ENCODE results near the gene TMCC3. TPM values are rescaled to one million over a fixed set of nuclear protein-coding genes. Genes with fewer than 3 reads are reported as not detected.

The TMCC3 gene
- total and polyA plus RNA-seq, 2 of the 13 experiments (the other 11 are each of a cell fraction or from before 2014, with no cell fraction given): not detected

- H2AFZ ChIP-seq (ENCODE audit: low read length): no peak overlapping the region
- FAIRE-seq: no peak
- no peaks in the 10 kb centered on the region for H3K9me3 ChIP-seq (ENCODE audit: low read length)
- H3K79me2 ChIP-seq (ENCODE audit: insufficient read depth, low read length): no peaks in the 10 kb centered on the region
- no peak for DNase-seq (ENCODE audit: low spot score)
- no peak overlapping the region for H3K4me2 ChIP-seq (ENCODE audit: low read depth, low read length)
- intact Hi-C loops (cut with micrococcal nuclease; ENCODE audit: unreplicated experiment): loop anchor here (5.0 kb wide), 1 partner anchor 48 kb away; no protein-coding TSS in a partner anchor
- no peaks in the 10 kb centered on the region for H4K20me1 ChIP-seq (ENCODE audit: insufficient read depth, low read length)
- H3K36me3 ChIP-seq (replicated peaks in 1 of 2; ENCODE audit: control insufficient read depth in 1 of 2, insufficient read depth in 2 of 2, low read length in 2 of 2): no peaks in the 10 kb centered on the region
- H3K27me3 ChIP-seq (ENCODE audit: control insufficient read depth in 1 of 2, insufficient read depth in 2 of 2, low read length in 2 of 2): peaks cover 0 to 4% of the 10 kb centered on the region in 2 experiments; a peak in 3 of 5 replicates
- ChIA-PET POLR2A (no interaction called here), CTCF (ENCODE audit: low intra/inter-chr PET ratio, low total read pairs) (no interaction called here)
- H3K4me3 ChIP-seq (replicated peaks in 1 of 3; ENCODE audit: insufficient read depth in 1 of 3, low read depth in 2 of 3, low read length in 3 of 3): no peak overlapping the region
- H3K9ac ChIP-seq (ENCODE audit: insufficient read depth, low read depth, low read length): no peak overlapping the region
- 60% methylated on average over 5 of the region's 5 CpGs for WGBS (ENCODE audit: low lambda C conversion rate)
- in situ Hi-C loops (cut with HindIII; ENCODE audit: extremely low pct_ligation_motif_present, low pct_unique_long_range_greater_than_20kb): no loop called here
- BruUV-seq (replicated peaks): no TSS peak
- no peaks in the 10 kb centered on the region for H3K4me1 ChIP-seq (ENCODE audit: insufficient read depth, low read length)
- no peak overlapping the region for H3K27ac ChIP-seq (ENCODE audit: extremely low read length, insufficient read depth, low read length)
- TF ChIP-seq ZNF383 (CRISPR knock-in tag; IDR thresholded peaks at IDR 0.05; ENCODE audit: borderline replicate concordance): no peak
- TF ChIP-seq ATF7 (IDR thresholded peaks at IDR 0.05): no peak
- TF ChIP-seq ATF7 (CRISPR knock-in tag; IDR thresholded peaks at IDR 0.05): no peak
- no peak for TF ChIP-seq ATF2 (CRISPR knock-in tag; IDR thresholded peaks at IDR 0.05)
- no peak for TF ChIP-seq REL (CRISPR knock-in tag; conservative IDR thresholded peaks at IDR 0.05)
- TF ChIP-seq ONECUT2 (CRISPR knock-in tag; IDR thresholded peaks at IDR 0.05): no peak
- no peak for TF ChIP-seq GLMP (CRISPR knock-in tag; IDR thresholded peaks at IDR 0.05; ENCODE audit: borderline replicate concordance)
- no peak for TF ChIP-seq KAT7 (CRISPR knock-in tag; IDR thresholded peaks at IDR 0.05; ENCODE audit: borderline replicate concordance)
- no peak for ATAC-seq
These were observed 60.8 kb downstream of the TMCC3 start for GRCh38 chr12:94589591-94590001.
